NT2/D1 (cell line): Measurements from ENCODE around the gene ATG101.

Experiments used
- DNase-seq: peaks from one replicate; pipeline ENCODE4 v3.0.0-alpha.2; 2011; ENCODE audit warnings: low read depth, low spot score
- H3K27me3 ChIP-seq: 2 replicates; pipeline ENCODE4 v1.6.0; 2011; ENCODE audit warnings: mild to moderate bottlenecking; ENCODE audit not compliant: insufficient read length, insufficient read depth
- H3K36me3 ChIP-seq: 2 replicates; pipeline ENCODE4 v1.6.1; 2011; ENCODE audit warnings: mild to moderate bottlenecking, low read length, mixed read lengths; ENCODE audit not compliant: insufficient read depth, insufficient read length
- H3K4me1 ChIP-seq: 2 replicates; pipeline ENCODE4 v1.5.1; 2011; ENCODE audit not compliant: insufficient read depth, insufficient read length
- H3K4me3 ChIP-seq: 2 replicates; pipeline ENCODE4 v1.5.1; 2011; ENCODE audit warnings: low read depth; ENCODE audit not compliant: insufficient read length
- H3K9ac ChIP-seq: 2 replicates; pipeline ENCODE4 v1.6.0; 2011; ENCODE audit warnings: low read depth; ENCODE audit not compliant: insufficient read length
- H3K9me3 ChIP-seq: 2 replicates; pipeline ENCODE4 v1.5.1; 2011; ENCODE audit warnings: mild to moderate bottlenecking, low read length; ENCODE audit not compliant: insufficient read depth
- SUZ12 ChIP-seq: IDR thresholded peaks from 2 replicates; pipeline ENCODE4 v1.6.1; 2011; ENCODE audit not compliant: insufficient read length, insufficient read depth; ENCODE audit errors: extremely low read depth
- YY1 ChIP-seq: IDR thresholded peaks from 2 replicates; pipeline ENCODE4 v1.6.1; 2011; ENCODE audit not compliant: insufficient read length, insufficient read depth
- ZNF274 ChIP-seq: IDR thresholded peaks from 2 replicates; pipeline ENCODE4 v1.6.1; 2011; ENCODE audit warnings: mild to moderate bottlenecking, low read depth, low read length

ATG101 gene

GRCh38 chr12:52027085-52027843 lies 42.5 kb upstream of the ATG101 start:
- Histone ChIP-seq H3K9me3 (no peaks in the 10 kb centered on the region), H3K27me3 (peaks cover 21% of the 10 kb centered on the region), H3K4me3 (no peak overlapping the region), H3K36me3 (no peaks in the 10 kb centered on the region), H3K4me1 (peaks cover 26% of the 10 kb centered on the region), H3K9ac (peak overlapping the region; percentile 34)
- DNase-seq, result no peak
- no peak for TF ChIP-seq ZNF274
- TF ChIP-seq SUZ12, result no peak
- no peak for TF ChIP-seq YY1

DNA sequence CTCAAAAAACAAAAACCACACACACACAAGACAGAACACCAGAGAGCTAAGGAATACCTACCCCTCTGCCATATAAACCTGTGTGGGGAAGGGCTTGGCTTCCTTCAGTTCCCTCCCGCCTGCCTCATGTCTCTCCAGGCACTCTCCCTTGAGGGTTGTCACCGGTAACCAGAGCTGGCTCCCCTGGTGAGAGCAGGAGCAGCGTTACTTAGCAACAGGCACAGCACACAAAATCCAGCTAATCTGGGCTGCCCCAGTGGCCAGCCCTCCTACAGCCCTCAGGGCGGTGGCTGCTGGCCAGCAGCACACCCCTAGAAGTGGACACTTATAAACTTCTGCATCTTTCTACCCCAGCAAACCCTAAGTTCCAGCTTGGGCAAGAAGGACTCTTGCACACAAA lies 40.1 kb upstream of the ATG101 start:
- H3K9me3 ChIP-seq, result no peaks in the 10 kb centered on the region
- TF ChIP-seq YY1, result no peak
- no peak for TF ChIP-seq SUZ12
- no peak for TF ChIP-seq ZNF274
- DNase-seq, result peak; percentile 76
- H3K9ac ChIP-seq, result peak overlapping the region; percentile 45
- H3K4me1 ChIP-seq, result peaks cover 28% of the 10 kb centered on the region
- no peak overlapping the region for H3K4me3 ChIP-seq
- peaks cover 21% of the 10 kb centered on the region for H3K27me3 ChIP-seq
- H3K36me3 ChIP-seq, result no peaks in the 10 kb centered on the region

DNA sequence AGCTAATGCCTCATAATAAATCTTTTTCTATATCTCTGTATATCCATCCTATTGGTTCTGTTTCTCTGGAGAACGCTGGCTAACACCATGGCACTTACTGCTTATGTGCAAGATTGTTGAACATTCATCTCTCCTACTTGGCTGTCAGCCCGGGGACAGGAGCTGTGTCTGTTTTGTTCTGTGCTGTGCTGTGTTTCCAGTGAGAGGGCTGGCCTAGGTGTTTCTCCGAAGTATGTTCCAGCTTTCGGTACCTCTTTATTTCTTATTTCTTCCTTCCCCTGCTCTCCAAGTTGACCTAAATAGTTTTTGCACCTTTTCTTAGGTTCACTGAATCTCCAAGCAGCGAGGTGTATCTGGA lies 37.4 kb upstream of the ATG101 start:
- Histone ChIP-seq H3K4me3 (no peak overlapping the region), H3K9me3 (no peaks in the 10 kb centered on the region), H3K36me3 (no peaks in the 10 kb centered on the region), H3K9ac (no peak overlapping the region), H3K4me1 (peaks cover 22% of the 10 kb centered on the region), H3K27me3 (peaks cover 40% of the 10 kb centered on the region)
- TF ChIP-seq ZNF274 (no peak), SUZ12 (no peak), YY1 (no peak)
- DNase-seq, result no peak

- DNase-seq, result peak; percentile 94
- H3K9me3 ChIP-seq, result no peaks in the 10 kb centered on the region
- peaks cover 40% of the 10 kb centered on the region for H3K27me3 ChIP-seq
- no peak for TF ChIP-seq ZNF274
- no peak for TF ChIP-seq SUZ12
- no peak for TF ChIP-seq YY1
- peaks cover 20% of the 10 kb centered on the region for H3K4me1 ChIP-seq
- H3K9ac ChIP-seq, result peak overlapping the region; percentile 63
- H3K36me3 ChIP-seq, result no peaks in the 10 kb centered on the region
- H3K4me3 ChIP-seq, result peak overlapping the region; percentile 13
These were observed 36.9 kb upstream of the ATG101 start for GRCh38 chr12:52032804-52033445.

DNA sequence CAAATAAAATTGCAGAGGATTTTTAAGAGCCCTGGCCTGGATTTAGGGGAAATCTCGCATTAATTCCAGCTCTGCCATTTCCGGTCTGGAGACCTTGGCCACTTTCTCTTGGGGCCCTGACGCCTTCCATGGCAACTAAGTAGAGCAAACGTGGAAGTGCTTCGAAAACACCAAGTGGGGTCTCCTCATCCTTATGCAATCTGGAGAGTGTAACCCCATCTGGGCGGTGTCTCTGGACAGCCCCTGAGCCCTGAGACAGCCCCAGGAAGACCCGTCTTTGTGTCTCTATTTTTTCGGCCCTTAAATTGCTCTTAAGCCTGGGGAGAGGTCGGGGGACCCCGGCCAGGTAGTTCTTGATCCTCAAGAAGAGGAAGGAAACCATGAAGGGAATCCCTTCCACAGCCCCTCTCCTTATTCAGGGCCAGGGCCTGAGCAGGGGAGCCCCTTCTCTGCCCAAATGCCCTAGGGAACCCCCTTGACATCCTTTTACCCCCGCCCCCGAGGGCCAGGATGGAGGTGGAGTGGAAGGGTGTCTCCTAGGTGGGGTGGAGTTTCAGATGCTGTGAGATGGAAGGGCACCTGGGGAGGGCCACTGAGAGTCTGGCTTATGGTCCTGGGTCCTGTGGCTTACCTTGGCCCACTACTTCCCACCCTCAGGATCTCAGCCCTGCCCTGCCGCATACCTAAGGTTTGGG lies 36.2 kb upstream of the ATG101 start:
- H3K9me3 ChIP-seq, result no peaks in the 10 kb centered on the region
- H3K4me3 ChIP-seq, result peak overlapping the region; percentile 13
- DNase-seq, result no peak
- H3K4me1 ChIP-seq, result peaks cover 23% of the 10 kb centered on the region
- H3K27me3 ChIP-seq, result peaks cover 42% of the 10 kb centered on the region
- TF ChIP-seq YY1 (no peak), SUZ12 (no peak), ZNF274 (no peak)
- H3K9ac ChIP-seq, result peak overlapping the region; percentile 63
- H3K36me3 ChIP-seq, result no peaks in the 10 kb centered on the region

- Histone ChIP-seq H3K4me1 (peaks cover 21% of the 10 kb centered on the region), H3K9me3 (no peaks in the 10 kb centered on the region)
These were observed 34.6 kb upstream of the ATG101 start for GRCh38 chr12:52035190-52035589.

GRCh38 chr12:52035926-52036325 lies 33.9 kb upstream of the ATG101 start:
- Histone ChIP-seq H3K36me3 (no peaks in the 10 kb centered on the region), H3K9me3 (no peaks in the 10 kb centered on the region), H3K4me1 (peaks cover 19% of the 10 kb centered on the region), H3K9ac (no peak overlapping the region), H3K27me3 (peaks cover 42% of the 10 kb centered on the region), H3K4me3 (no peak overlapping the region)
- DNase-seq, result no peak
- TF ChIP-seq SUZ12 (no peak), ZNF274 (no peak), YY1 (no peak)

More at GRCh38 chr12:52035190-52035589, 34.6 kb upstream of the ATG101 start:
- TF ChIP-seq ZNF274 (no peak), SUZ12 (no peak), YY1 (no peak)
- no peak for DNase-seq
- Histone ChIP-seq H3K27me3 (peaks cover 42% of the 10 kb centered on the region), H3K4me3 (no peak overlapping the region), H3K9ac (no peak overlapping the region), H3K36me3 (no peaks in the 10 kb centered on the region)
